Measurements from ENCODE around the gene IZUMO4. TPM values are rescaled to one million over a fixed set of nuclear protein-coding genes. Genes with fewer than 3 reads are reported as not detected.
A peak's percentile ranks its signal among the peaks of the same experiment; 100 is the strongest.
"Not testable (repeated sequence)": the region's sequence is repeated elsewhere in the genome, so short reads cannot be mapped to it uniquely, and the experiment has no call there.

Gene IZUMO4
- total RNA-seq, 4 donors from 2014 or later = 3.0 to 11.4 (median 3.2) TPM; not detected in 1

GRCh38 chr19:2083174-2083854 lies 13.4 kb upstream of the IZUMO4 start:
- H3K36me3 ChIP-seq = peaks cover 13 to 64% (median 15%) of the 10 kb centered on the region in 3 donors
- H3K4me1 ChIP-seq = peaks cover 39 to 92% (median 53%) of the 10 kb centered on the region in 3 donors
- H3K4me3 ChIP-seq = peak overlapping the region in 3 of 4 donors; percentile 24 to 55 (median 34)
- 45 to 59% methylated on average over 5 to 11 of the region's 20 CpGs for whole genome bisulfite sequencing, 2 donors
- no peaks in the 10 kb centered on the region for H3K27me3 ChIP-seq
- TF ChIP-seq, protein P1, sequence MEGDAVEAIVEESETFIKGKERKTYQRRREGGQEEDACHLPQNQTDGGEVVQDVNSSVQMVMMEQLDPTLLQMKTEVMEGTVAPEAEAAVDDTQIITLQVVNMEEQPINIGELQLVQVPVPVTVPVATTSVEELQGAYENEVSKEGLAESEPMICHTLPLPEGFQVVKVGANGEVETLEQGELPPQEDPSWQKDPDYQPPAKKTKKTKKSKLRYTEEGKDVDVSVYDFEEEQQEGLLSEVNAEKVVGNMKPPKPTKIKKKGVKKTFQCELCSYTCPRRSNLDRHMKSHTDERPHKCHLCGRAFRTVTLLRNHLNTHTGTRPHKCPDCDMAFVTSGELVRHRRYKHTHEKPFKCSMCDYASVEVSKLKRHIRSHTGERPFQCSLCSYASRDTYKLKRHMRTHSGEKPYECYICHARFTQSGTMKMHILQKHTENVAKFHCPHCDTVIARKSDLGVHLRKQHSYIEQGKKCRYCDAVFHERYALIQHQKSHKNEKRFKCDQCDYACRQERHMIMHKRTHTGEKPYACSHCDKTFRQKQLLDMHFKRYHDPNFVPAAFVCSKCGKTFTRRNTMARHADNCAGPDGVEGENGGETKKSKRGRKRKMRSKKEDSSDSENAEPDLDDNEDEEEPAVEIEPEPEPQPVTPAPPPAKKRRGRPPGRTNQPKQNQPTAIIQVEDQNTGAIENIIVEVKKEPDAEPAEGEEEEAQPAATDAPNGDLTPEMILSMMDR (IDR thresholded peaks at IDR 0.05) = no peak
- peak in 1 of 4 donors; percentile 42 for TF ChIP-seq POLR2A (IDR thresholded peaks at IDR 0.05)
- no peaks in the 10 kb centered on the region for H3K9me3 ChIP-seq
- no peak for DNase-seq
- intact Hi-C loops (cut with DNase I) = no loop called here
- peak overlapping the region; percentile 82 to 99 (median 92) for H3K27ac ChIP-seq

DNA sequence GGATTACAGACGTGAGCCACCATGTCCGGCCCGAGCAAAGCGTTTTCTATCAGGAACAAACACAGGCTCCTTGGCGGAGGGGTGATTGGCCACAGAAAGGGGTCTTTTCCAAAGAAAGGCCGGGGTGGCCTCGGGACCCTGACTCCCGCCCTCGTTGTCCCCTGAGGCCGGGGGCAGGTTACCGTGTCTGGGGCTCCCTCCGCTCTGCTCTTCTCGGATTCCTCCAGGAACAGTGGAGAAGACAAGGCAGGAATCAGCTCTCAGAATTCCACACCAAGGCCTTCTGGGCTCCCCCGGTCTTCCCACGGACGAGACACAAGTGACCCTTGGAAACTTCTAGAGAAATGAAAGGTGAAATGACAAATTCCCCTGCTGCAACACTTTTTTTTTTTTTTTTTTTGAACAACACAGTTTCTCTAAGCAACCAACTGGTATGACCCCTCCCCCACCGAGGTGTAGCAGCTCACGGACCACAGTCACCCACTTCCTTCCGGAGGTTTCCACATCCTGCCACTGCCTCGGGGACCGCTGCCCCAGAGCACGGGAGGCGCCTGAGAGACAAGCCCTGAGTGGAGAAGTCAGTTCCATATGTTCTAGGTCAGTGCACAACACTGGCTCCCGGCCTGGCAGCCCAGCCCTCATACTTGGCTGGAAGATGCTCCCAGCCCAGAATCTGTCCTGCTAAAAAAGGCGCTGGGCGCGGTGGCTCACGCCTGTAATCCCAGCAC lies 11.6 kb upstream of the IZUMO4 start:
- WGBS, 2 donors = 50 to 66% methylated on average over 11 to 15 of the region's 28 CpGs
- peak in 1 of 4 donors; percentile 40 for TF ChIP-seq POLR2A (IDR thresholded peaks at IDR 0.05)
- TF ChIP-seq, protein P1 (IDR thresholded peaks at IDR 0.05) = no peak
- H3K27me3 ChIP-seq = no peaks in the 10 kb centered on the region
- intact Hi-C loops (cut with DNase I) = no loop called here
- peak overlapping the region; percentile 74 to 99 (median 89) for H3K27ac ChIP-seq
- H3K4me3 ChIP-seq = peak overlapping the region; percentile 0 to 55 (median 29)
- no peaks in the 10 kb centered on the region for H3K9me3 ChIP-seq
- H3K4me1 ChIP-seq = peaks cover 53 to 100% (median 72%) of the 10 kb centered on the region in 3 donors
- peaks cover 0 to 46% (median 6%) of the 10 kb centered on the region in 3 donors for H3K36me3 ChIP-seq
- DNase-seq = peak; percentile 77

GRCh38 chr19:2086695-2087620 lies 9.8 kb upstream of the IZUMO4 start:
- WGBS, 2 donors = 34 to 41% methylated on average over 11 to 13 of the region's 13 CpGs
- intact Hi-C loops (cut with DNase I); H3K27me3 ChIP-seq; H3K4me3 ChIP-seq; H3K9me3 ChIP-seq; DNase-seq: not testable (repeated sequence)
- Histone ChIP-seq H3K36me3 (peaks cover 0 to 29% (median 4%) of the 10 kb centered on the region in 3 donors), H3K4me1 (peaks cover 58 to 100% (median 79%) of the 10 kb centered on the region in 3 donors), H3K27ac (peak overlapping the region; percentile 79 to 99 (median 89))

DNA sequence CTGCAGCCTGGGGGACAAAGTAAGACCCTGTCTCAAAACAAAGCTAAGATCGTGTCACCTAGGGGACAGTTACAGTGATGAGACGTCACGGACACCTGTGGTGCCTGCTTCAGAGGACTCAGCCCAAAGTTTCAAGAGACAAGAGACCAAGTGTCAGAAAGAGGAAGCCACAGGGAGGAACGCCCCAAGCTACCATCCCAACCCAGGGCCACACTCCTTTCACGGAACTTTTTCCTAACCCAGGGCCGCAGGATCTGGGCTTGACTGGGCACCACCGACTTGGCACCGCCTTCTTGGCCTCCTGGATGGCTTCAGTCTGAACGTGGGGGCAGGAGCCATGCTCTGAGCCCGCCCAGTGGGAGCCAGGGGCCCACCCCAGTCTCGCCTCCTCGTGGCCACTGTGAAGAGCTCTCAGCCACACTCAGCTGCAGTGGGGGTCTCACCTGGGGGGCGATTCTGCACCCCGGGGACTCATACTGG lies 9.1 kb upstream of the IZUMO4 start:
- WGBS, 2 donors = 31 to 59% methylated on average over 4 to 10 of the region's 14 CpGs
- intact Hi-C loops (cut with DNase I) = no loop called here
- Histone ChIP-seq H3K27me3 (no peaks in the 10 kb centered on the region), H3K9me3 (no peaks in the 10 kb centered on the region), H3K4me1 (peaks cover 64 to 100% (median 81%) of the 10 kb centered on the region in 3 donors), H3K27ac (peak overlapping the region; percentile 79 to 99 (median 89)), H3K4me3 (no peak overlapping the region), H3K36me3 (peaks cover 0 to 24% (median 4%) of the 10 kb centered on the region in 3 donors)
- TF ChIP-seq, protein P1 (IDR thresholded peaks at IDR 0.05) = no peak
- TF ChIP-seq POLR2A (IDR thresholded peaks at IDR 0.05) = no peak
- DNase-seq = no peak

Data from esophagus squamous epithelium (tissue), 5 donors.